ENCODE measurements around the gene UBL7. TPM values are rescaled to one million over a fixed set of nuclear protein-coding genes. Genes with fewer than 3 reads are reported as not detected.

Gene UBL7
- total and polyA plus RNA-seq, 4 donors, result 12.7 to 19.5 (median 18.2) TPM

DNA sequence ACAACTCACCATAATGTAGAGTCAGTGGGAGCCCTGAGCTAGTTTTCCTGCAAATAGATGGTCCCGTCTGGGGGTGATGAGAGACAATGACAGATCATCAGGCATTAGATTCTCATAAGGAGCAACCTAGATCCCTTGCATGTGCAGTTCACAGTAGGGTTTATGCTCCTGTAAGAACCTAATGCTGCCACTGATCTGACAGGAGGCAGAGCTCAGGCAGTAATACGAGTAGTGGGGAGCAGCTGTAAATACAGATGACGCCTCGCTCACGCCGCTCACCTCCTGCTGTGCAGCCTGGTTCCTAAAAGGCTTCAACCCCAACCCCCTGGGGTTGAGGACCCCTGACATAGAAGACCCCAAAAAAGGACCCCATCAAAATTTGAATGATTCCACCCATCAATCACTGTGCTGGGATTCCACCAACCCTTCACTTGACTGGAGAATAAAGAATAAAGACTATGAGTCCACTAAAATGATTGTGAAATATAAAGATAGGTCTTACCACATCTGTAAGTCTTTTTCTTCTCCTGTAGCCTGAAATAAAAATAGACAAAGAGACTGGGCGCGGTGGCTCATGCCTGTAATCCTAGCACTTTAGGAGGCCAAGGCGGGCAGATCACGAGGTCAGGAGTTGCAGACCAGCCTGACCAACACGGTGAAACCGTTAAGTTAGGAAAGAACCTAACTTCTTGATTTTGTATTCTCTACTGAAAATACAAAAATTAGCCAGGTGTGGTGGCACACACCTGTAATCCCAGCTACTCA, 9.9 kb upstream of the UBL7 start:
- H3K9me3 ChIP-seq (ENCODE audit: control insufficient read depth in 4 of 4, low read length in 3 of 4), result no peaks in the 10 kb centered on the region
- no peaks in the 10 kb centered on the region for H3K27me3 ChIP-seq (ENCODE audit: control insufficient read depth in 4 of 4, insufficient read depth in 4 of 4, low read length in 3 of 4)
- no peak for DNase-seq (ENCODE audit: low spot score)
- no peak overlapping the region for H3K27ac ChIP-seq (ENCODE audit: low read depth in 1 of 2, low read length in 2 of 2)
- TF ChIP-seq EGR1 (IDR thresholded peaks at IDR 0.05; ENCODE audit: low read depth in 2 of 2), result no peak
- TF ChIP-seq FOXA1 (IDR thresholded peaks at IDR 0.05), result no peak
- TF ChIP-seq, protein P1, sequence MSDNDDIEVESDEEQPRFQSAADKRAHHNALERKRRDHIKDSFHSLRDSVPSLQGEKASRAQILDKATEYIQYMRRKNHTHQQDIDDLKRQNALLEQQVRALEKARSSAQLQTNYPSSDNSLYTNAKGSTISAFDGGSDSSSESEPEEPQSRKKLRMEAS (IDR thresholded peaks at IDR 0.05), result no peak
- TF ChIP-seq, protein P2, sequence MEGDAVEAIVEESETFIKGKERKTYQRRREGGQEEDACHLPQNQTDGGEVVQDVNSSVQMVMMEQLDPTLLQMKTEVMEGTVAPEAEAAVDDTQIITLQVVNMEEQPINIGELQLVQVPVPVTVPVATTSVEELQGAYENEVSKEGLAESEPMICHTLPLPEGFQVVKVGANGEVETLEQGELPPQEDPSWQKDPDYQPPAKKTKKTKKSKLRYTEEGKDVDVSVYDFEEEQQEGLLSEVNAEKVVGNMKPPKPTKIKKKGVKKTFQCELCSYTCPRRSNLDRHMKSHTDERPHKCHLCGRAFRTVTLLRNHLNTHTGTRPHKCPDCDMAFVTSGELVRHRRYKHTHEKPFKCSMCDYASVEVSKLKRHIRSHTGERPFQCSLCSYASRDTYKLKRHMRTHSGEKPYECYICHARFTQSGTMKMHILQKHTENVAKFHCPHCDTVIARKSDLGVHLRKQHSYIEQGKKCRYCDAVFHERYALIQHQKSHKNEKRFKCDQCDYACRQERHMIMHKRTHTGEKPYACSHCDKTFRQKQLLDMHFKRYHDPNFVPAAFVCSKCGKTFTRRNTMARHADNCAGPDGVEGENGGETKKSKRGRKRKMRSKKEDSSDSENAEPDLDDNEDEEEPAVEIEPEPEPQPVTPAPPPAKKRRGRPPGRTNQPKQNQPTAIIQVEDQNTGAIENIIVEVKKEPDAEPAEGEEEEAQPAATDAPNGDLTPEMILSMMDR (IDR thresholded peaks at IDR 0.05; ENCODE audit: low read depth, low read length, missing input control), result no peak
- no peak for TF ChIP-seq JUND (IDR thresholded peaks at IDR 0.05)
- no peak for TF ChIP-seq RXRA (IDR thresholded peaks at IDR 0.05)
- TF ChIP-seq, protein P3, sequence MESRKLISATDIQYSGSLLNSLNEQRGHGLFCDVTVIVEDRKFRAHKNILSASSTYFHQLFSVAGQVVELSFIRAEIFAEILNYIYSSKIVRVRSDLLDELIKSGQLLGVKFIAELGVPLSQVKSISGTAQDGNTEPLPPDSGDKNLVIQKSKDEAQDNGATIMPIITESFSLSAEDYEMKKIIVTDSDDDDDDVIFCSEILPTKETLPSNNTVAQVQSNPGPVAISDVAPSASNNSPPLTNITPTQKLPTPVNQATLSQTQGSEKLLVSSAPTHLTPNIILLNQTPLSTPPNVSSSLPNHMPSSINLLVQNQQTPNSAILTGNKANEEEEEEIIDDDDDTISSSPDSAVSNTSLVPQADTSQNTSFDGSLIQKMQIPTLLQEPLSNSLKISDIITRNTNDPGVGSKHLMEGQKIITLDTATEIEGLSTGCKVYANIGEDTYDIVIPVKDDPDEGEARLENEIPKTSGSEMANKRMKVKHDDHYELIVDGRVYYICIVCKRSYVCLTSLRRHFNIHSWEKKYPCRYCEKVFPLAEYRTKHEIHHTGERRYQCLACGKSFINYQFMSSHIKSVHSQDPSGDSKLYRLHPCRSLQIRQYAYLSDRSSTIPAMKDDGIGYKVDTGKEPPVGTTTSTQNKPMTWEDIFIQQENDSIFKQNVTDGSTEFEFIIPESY (IDR thresholded peaks at IDR 0.05), result no peak
- TF ChIP-seq, protein P4, sequence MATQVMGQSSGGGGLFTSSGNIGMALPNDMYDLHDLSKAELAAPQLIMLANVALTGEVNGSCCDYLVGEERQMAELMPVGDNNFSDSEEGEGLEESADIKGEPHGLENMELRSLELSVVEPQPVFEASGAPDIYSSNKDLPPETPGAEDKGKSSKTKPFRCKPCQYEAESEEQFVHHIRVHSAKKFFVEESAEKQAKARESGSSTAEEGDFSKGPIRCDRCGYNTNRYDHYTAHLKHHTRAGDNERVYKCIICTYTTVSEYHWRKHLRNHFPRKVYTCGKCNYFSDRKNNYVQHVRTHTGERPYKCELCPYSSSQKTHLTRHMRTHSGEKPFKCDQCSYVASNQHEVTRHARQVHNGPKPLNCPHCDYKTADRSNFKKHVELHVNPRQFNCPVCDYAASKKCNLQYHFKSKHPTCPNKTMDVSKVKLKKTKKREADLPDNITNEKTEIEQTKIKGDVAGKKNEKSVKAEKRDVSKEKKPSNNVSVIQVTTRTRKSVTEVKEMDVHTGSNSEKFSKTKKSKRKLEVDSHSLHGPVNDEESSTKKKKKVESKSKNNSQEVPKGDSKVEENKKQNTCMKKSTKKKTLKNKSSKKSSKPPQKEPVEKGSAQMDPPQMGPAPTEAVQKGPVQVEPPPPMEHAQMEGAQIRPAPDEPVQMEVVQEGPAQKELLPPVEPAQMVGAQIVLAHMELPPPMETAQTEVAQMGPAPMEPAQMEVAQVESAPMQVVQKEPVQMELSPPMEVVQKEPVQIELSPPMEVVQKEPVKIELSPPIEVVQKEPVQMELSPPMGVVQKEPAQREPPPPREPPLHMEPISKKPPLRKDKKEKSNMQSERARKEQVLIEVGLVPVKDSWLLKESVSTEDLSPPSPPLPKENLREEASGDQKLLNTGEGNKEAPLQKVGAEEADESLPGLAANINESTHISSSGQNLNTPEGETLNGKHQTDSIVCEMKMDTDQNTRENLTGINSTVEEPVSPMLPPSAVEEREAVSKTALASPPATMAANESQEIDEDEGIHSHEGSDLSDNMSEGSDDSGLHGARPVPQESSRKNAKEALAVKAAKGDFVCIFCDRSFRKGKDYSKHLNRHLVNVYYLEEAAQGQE (IDR thresholded peaks at IDR 0.05), result no peak
- no peak for TF ChIP-seq SP1 (IDR thresholded peaks at IDR 0.05)
- TF ChIP-seq RAD21 (IDR thresholded peaks at IDR 0.05), result no peak
- TF ChIP-seq, protein P5, sequence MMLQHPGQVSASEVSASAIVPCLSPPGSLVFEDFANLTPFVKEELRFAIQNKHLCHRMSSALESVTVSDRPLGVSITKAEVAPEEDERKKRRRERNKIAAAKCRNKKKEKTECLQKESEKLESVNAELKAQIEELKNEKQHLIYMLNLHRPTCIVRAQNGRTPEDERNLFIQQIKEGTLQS (IDR thresholded peaks at IDR 0.05), result no peak
- TF ChIP-seq NR2F2 (IDR thresholded peaks at IDR 0.05), result no peak
- TF ChIP-seq HNF4A (conservative IDR thresholded peaks at IDR 0.05), result no peak
- no peak overlapping the region for H3K9ac ChIP-seq (ENCODE audit: low read depth in 1 of 2, low read length in 2 of 2)
- 96% methylated on average over 12 of the region's 12 CpGs for WGBS
- no peaks in the 10 kb centered on the region for H3K4me1 ChIP-seq (ENCODE audit: control insufficient read depth in 4 of 4, insufficient read depth in 4 of 4, low read length in 3 of 4)
- H3K36me3 ChIP-seq (ENCODE audit: control insufficient read depth in 4 of 4, insufficient read depth in 3 of 4, low read depth in 1 of 4, low read length in 3 of 4), result peaks cover 0 to 8% (median under 1%) of the 10 kb centered on the region in 4 donors
- H3K4me3 ChIP-seq (ENCODE audit: low read depth in 1 of 3, low read length in 3 of 3), result no peak overlapping the region
